Lower lobe of right lung (tissue), 2 donors: ENCODE data around the gene FCRLA. TPM values are rescaled to one million over a fixed set of nuclear protein-coding genes. Genes with fewer than 3 reads are reported as not detected.

Experiments
- ATAC-seq, 2 donors: fragments of 200-7000 bp; cut with Tn5 transposase; one replicate each; pipeline ENCODE4 v1.9.1; 2020 to 2022; ENCODE audit warnings: mild to moderate bottlenecking in 2 of 2, moderate library complexity in 2 of 2
- DNase-seq: peaks from one replicate; pipeline ENCODE4 v3.0.0-alpha.2; 2020
- H3K27ac ChIP-seq: fragments of 200-600 bp; one replicate; pipeline ENCODE4 v1.8.0; 2022
- H3K27me3 ChIP-seq: fragments of 200-600 bp; one replicate; pipeline ENCODE4 v1.8.0; 2022; ENCODE audit warnings: low read depth
- H3K36me3 ChIP-seq: fragments of 200-600 bp; one replicate; pipeline ENCODE4 v1.8.0; 2022; ENCODE audit warnings: mild to moderate bottlenecking
- H3K4me1 ChIP-seq: fragments of 200-600 bp; one replicate; pipeline ENCODE4 v1.8.0; 2022
- H3K4me3 ChIP-seq: fragments of 200-600 bp; one replicate; pipeline ENCODE4 v1.8.0; 2022; ENCODE audit warnings: mild to moderate bottlenecking
- H3K9me3 ChIP-seq: fragments of 200-600 bp; one replicate; pipeline ENCODE4 v1.8.0; 2022
- CTCF ChIP-seq: fragments of 200-600 bp; IDR thresholded peaks from one replicate; pipeline ENCODE4 v1.8.0; 2022; ENCODE audit warnings: antibody characterized with exemption, mild to moderate bottlenecking
- intact Hi-C: fragments of 100-400 bp; cut with DNase I; formaldehyde crosslinking; loops from one replicate; pipeline ENCODE4 v1.11.0; 2022
- total RNA-seq: library from RNA; stranded (reverse); fragmentation: NEBNext Ultra II Directional; extraction: Animal tissue kit (Norgen Biotek cat#: 25700); gene quantifications from one replicate; pipeline ENCODE4 v1.2.1, GENCODE V29; 2021
- donor health status: DM: no; HTN: yes; CAD: no; lungs with severe emphysema.

The FCRLA gene
- total RNA-seq, 1 donor from 2014 or later, result 0.32 TPM

DNA sequence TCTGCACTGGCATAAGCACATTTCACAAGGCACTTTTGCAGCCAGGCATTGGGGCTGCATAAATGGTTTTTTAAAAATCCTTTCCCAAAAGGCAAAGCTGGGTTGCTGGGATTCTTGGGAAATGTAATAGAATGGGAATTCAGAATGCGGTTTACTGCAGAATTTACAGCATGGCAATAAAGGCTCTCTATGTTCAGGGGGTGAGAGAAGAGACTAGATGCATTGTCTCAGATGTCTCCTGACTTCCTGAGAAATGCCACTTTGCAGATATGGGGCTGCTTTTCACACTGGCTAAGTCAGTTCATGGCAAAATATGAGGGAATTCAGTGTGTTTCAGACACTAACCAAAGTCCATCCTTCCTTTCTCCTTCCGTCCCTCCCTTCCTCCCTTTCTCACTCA lies 30.6 kb upstream of the FCRLA start:
- ATAC-seq, result no peak
- H3K4me1 ChIP-seq, result no peaks in the 10 kb centered on the region
- no peak for TF ChIP-seq CTCF
- DNase-seq, result no peak
- no peaks in the 10 kb centered on the region for H3K36me3 ChIP-seq
- no peak overlapping the region for H3K4me3 ChIP-seq
- H3K9me3 ChIP-seq, result no peaks in the 10 kb centered on the region
- no peak overlapping the region for H3K27ac ChIP-seq
- intact Hi-C loops, result no loop called here
- H3K27me3 ChIP-seq, result peaks cover 5% of the 10 kb centered on the region

GRCh38 chr1:161676958-161677689 lies 29.9 kb upstream of the FCRLA start:
- no peak for TF ChIP-seq CTCF
- Histone ChIP-seq H3K27me3 (peaks cover 5% of the 10 kb centered on the region), H3K4me3 (no peak overlapping the region), H3K36me3 (no peaks in the 10 kb centered on the region), H3K27ac (no peak overlapping the region), H3K4me1 (no peaks in the 10 kb centered on the region), H3K9me3 (no peaks in the 10 kb centered on the region)
- ATAC-seq, result no peak
- DNase-seq, result no peak
- intact Hi-C loops, result no loop called here

DNA sequence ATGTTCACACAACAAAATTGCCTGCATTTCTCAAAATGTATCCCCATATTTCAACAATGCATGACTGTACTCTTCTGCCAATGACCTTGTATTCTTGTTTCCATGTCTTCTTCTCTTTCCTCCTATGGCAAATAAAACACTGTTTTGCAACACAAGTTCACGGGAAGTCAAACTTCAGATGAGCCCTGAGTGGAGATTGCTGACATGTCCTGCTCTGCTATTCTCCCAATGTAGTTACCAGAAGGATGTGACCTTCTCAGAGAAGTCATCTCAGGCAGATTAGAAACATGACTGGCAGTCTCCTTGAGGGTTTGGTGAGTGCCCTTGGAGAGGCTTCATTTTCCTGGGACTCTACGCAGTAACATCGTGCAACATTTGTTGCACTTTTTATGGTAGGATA lies 28.5 kb upstream of the FCRLA start:
- DNase-seq (no peak), ATAC-seq (no peak)
- no peak for TF ChIP-seq CTCF
- Histone ChIP-seq H3K27ac (no peak overlapping the region), H3K9me3 (no peaks in the 10 kb centered on the region), H3K4me1 (no peaks in the 10 kb centered on the region), H3K27me3 (peaks cover 5% of the 10 kb centered on the region), H3K4me3 (no peak overlapping the region), H3K36me3 (no peaks in the 10 kb centered on the region)
- intact Hi-C loops, result no loop called here

GRCh38 chr1:161681879-161682278 lies 25.1 kb upstream of the FCRLA start:
- no peak overlapping the region for H3K4me3 ChIP-seq
- no peak for TF ChIP-seq CTCF
- no peaks in the 10 kb centered on the region for H3K9me3 ChIP-seq
- H3K4me1 ChIP-seq, result no peaks in the 10 kb centered on the region
- intact Hi-C loops, result no loop called here
- no peaks in the 10 kb centered on the region for H3K36me3 ChIP-seq
- peaks cover 5% of the 10 kb centered on the region for H3K27me3 ChIP-seq
- DNase-seq (no peak), ATAC-seq (no peak)
- H3K27ac ChIP-seq, result no peak overlapping the region

DNA sequence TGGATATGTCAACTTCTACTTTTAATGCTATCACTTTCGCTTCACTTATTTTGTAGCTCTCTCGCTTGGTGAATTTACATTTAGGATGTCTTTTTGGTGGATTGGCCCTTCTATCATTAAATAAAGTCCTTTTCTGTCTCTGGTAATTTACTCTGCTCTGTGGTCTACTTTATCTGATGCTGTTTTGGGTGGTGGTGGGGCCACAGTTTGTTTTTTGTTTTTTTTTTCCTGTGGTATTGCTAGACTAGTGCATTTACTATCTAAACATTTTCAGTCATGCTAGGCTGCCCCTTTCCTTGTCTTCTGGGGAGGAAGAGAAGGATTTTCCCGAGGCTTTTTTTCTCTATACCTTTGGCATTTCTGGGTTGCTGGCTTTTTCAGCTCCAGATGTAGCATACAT lies 18.1 kb upstream of the FCRLA start:
- ATAC-seq, result no peak
- Histone ChIP-seq H3K9me3 (no peaks in the 10 kb centered on the region), H3K4me1 (no peaks in the 10 kb centered on the region), H3K27ac (no peak overlapping the region), H3K27me3 (peaks cover 7% of the 10 kb centered on the region), H3K4me3 (no peak overlapping the region), H3K36me3 (no peaks in the 10 kb centered on the region)
- TF ChIP-seq CTCF, result no peak
- DNase-seq, result no peak
- intact Hi-C loops, result no loop called here
